Activated T-cell treated with anti-CD3 and anti-CD28 coated beads for 1 hour (primary cell): Measurements from ENCODE around the gene SMIM32.

Experiments used
- DNase-seq: peaks from one replicate; pipeline ENCODE4 v3.0.0-alpha.2; 2020; ENCODE audit warnings: low read depth

SMIM32 gene

DNA sequence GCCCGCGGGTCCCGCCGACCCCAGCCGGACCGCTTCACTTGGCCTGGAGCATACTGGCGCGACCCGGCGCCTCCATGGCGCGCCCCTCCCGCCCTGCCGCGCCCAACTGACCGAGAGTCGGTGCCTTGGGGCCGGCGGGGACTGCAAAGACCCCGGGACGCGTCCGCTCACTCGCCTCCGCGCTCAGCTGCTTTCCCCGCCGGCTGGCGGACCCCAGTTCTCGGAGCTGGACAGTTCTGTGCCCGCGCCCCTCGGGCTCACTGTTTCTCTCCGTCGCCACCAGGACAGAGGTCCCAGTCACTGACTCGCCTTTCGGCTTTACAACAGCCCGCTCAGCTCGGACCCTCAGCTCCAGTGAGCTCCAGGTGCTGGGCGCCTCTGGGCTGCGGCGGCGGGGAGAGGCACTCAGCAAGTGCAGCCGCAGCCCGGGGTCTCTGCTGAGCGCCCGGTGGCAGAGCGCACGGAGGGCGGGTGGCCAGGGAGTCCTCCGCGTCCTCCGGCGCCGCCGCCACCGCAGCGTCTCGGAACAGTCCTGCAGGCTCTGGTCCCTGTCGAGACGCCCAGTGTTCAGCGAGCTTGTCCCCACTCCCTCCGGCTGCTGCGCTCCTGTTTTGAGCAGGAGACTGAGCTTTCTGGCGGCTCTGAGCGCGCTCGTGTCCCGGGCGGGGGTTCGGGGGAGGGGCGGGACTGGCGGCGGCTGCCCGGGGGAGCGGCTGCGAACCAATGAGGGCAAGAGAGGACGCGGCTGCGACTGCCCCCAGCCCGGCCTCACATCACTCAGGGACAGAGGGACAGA, at the start of gene SMIM32:
Gene SMIM32, minus strand, starts transcription at position 637 of the 796 bp plus-strand sequence. CDS start 638 bp downstream, outside the sequence.
- no peak for DNase-seq

DNA sequence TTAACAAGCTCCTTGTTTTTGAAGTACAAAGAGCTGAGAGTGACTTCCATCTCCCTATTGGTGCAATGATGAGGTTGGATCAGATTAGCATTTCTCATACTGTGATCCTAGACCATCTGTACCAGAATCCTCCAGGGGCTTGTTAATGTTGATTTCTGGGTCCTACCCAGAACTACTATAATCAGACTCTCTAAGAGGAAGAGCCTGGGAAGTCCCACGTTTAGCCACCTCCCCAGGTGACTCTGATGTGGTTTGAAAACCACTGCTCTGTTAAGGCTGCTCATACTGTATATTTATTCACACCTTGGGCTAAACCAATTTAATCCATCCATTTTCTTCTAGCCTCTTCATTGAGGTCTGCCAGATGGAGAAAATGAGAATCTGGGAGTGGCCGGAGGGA, 49.6 kb upstream of the SMIM32 start:
- no peak for DNase-seq

DNA sequence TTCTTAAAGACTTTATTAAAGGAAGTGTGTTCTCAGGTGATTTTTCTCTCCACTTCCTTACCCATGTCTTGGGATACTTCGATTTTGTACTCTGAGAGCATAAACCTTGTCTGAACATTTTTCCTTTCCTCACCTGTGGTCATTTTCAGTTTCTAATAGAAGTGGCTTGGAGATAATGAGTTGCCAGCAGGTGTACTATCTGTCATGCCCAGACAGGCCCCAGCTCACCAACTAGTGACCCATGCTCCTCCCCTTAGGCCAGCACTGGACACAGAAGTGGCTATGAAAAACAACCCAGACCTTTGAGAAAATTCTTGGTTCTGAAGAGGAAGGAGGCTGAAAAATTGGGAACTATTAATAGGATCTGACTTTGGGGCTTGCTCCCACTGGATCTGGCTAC, 49.2 kb upstream of the SMIM32 start:
- DNase-seq, result no peak

DNA sequence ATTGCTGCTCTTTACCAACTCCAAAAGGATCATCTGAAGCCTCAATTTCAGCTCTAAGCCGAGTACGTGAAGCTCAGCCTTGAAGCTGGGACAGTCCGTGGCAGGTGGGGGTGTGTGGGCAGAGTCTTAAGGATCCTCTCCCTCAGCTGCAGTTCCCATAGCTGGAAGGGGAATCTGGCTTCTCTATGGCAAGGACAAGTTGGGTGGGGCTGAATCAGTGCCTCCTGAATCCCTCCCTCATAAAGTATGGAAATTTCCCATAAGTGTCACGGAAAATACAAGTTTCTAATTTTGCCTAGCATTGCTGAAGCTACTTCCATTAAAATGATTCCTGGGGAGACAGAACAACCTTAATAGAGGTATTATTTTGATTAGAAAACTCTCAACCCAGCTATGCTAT, 47.9 kb upstream of the SMIM32 start:
- DNase-seq, result no peak

GRCh38 chr5:136236479-136237083, 43.6 kb upstream of the SMIM32 start:
- no peak for DNase-seq

- no peak for DNase-seq
Observed at GRCh38 chr5:136235321-136235720, 42.4 kb upstream of the SMIM32 start.

DNA sequence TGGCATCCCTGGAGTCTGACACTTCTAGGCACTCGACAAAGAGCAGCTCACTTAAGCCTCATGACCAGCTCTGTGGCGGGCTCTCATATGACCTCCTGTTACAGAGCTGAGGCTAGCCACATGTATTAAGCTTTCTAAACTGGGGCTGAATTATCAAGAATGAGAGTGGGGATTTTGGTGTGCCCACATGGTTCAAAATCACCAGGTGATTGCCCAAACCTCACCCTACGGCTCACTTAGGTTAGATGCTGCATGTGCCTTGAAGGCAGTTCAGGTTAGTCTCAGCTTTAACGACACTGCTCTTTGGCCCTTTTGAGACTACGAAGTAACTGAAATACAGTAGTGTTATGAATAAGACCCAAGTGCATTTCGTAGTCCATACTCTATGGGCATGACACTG, 39.4 kb upstream of the SMIM32 start:
- DNase-seq, result no peak

DNA sequence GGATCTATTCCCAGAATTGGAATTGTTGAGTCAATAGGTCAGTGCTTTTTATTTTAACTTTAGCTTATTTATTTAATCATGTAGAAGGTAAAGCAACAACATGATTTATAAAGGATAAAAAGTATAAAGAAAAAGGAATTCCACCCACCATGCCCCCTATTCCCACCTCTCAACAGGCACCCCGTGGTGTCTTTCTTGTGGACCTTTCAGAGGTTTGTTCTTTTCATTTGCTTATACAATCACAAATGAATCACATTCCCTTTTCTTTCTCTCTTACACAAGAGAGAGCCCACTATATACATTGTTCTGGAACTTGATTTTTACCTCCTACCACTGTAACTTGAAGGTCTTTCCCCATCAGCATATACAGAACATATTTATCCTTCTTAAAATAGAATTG, 37.2 kb upstream of the SMIM32 start:
- DNase-seq, result no peak

DNA sequence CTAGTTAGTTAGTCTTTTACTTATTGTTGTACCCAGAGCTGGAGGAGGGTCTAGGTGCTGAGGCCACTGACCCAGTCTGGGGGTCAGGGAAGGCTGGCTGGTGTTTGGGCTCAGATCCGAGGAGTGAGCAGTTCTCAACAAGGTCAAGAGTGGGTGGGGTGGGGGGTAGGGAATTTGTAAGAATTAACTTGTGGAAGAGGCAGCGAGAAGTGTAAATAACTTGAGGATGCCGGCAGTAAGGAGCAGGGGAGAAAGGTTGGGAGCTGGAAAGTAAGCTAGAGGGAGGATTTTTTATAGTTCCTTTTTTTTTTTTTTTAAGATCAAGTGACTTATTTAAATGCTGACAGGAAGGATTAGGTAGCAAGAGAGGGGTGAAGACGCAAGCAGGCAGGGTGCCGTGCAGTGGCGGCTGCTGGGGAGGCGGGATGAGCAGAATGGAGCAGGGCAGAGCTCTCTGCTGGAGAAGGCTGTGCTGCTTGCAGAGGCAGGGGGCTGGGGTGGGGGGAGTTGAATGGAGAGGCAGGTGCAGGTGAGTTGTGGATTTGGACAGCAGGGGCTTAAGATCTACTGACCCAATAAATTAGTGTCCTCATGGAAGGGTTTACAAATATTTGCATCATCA, 35.3 kb upstream of the SMIM32 start:
- no peak for DNase-seq

GRCh38 chr5:136226401-136226800, 33.4 kb upstream of the SMIM32 start:
- DNase-seq, result no peak

- no peak for DNase-seq
Observed at GRCh38 chr5:136225796-136226195, 32.8 kb upstream of the SMIM32 start.

- DNase-seq, result no peak
Observed at GRCh38 chr5:136222580-136223235, 29.7 kb upstream of the SMIM32 start.

- DNase-seq, result no peak
Observed at GRCh38 chr5:136221340-136221739, 28.4 kb upstream of the SMIM32 start.

DNA sequence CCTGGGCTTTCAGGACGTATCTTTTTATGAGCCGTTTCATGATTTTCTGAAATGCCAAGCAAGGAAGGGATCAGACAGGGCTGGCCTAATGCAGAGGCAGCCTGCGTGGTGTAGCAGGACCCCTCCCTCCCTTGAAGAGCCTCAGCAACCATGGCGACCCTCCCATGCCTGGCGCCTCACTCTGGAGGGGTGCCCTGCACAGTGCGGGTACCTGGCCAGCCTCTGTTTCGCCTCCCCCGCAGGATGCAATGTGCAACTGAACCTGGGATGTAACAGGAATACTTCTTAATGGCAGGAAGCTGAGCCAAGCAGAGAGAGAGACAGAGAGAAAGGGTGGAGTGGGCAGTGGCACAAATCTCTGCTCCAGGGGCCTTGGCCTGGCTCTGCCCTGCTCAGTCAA, 23.3 kb upstream of the SMIM32 start:
- DNase-seq, result no peak

DNA sequence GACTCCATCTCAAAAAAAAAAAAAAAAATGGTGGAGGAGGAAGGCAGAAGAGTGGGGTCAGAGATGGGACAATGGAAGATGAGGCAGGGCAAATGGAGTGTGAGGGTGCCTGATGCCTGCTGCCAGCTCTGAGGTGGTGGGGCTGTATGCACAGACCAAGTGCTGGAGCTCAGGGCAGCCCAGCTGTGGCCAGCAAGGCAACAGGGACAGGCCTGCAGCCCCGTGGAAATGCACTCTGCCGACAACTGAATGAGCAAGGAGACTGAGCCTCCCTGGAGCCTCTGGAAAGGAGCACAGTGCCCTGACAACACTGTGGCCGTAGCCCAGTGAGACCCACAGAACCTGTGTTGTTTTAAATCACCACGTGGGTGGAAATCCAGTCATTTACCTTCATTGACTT, 22.9 kb upstream of the SMIM32 start:
- no peak for DNase-seq

- DNase-seq, result no peak
Observed at GRCh38 chr5:136213919-136214493, 21.0 kb upstream of the SMIM32 start.

GRCh38 chr5:136212252-136212721, 19.3 kb upstream of the SMIM32 start:
- DNase-seq, result peak; percentile 18

DNA sequence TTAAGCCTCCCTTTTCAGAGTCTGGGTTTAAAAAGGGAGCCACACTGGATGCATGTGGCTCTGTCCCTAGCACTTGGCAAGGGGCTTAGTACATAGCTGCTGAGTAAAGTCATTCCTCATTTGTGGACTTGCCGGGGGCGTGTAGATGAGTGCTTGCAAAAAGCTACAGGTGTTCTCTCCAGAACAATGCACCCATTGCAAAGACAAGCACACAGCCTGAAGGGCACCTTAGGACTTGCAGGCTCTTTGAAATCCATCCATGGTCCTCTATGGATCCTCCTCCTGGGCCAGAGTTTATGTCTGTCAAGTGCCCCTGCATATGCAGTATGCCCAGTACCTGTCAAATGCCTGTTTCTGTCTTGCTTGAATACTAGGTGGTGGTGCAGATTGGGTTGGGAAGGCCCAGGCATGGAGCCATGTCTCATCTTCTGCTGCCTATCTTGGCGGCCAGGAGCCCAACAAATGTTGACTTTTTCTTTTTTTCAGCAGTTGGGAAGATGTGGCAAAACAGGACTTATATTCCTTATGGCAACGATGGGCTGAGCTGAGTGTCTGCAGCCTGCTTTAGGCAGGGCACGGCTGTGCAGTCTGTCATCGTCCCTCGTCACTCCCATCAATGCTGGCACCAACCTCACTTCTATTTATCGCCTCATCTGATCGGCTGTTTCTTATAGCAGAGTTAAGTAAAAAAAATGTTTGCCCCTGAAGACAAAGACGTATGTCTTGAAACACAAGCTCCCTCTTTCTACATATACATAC, 18.5 kb upstream of the SMIM32 start:
- no peak for DNase-seq

GRCh38 chr5:136210259-136210658, 17.3 kb upstream of the SMIM32 start:
- no peak for DNase-seq

DNA sequence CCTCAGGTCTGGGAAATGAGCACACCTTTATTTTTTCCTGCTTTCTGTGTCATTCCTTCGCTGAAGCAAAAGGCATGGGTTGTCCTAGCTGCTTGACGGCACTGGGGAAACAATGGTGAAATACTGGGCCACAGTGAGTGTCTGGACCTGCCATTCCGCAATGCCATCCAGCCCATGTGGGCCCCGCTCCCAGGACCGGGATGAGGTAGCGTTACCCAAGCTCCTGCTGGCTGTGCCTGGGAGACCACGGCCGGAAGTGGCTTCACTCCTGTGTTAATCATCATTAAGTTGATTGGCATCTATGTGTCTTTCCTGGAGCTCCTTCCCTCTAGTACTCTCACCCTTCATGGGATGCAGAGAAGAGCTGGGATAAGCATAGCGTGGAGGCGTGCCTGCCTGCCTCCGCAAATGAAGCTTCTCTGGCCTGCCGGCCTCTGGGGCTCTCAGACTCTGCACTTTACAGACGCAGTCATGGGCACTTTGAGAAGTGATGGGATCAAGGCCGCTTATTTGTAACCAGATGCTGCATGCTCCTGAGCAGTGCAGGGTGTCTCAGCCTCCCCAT, 16.5 kb upstream of the SMIM32 start:
- no peak for DNase-seq

GRCh38 chr5:136208916-136209315, 16.0 kb upstream of the SMIM32 start:
- no peak for DNase-seq
